Dendritic cell treated with granulocyte-macrophage colony-stimulating factor and Interleukin-4, amounts not matched to agents 40 ng/mL and 50 ng/mL, for 4 days (primary cell): Measurements from ENCODE around the gene AGBL5.

ENCODE experiments used
- H3K27ac Mint-ChIP-seq: one replicate; pipeline ENCODE4 v1.8.0; 2022; ENCODE audit warnings: mild to moderate bottlenecking, mixed read lengths
- H3K27me3 Mint-ChIP-seq: one replicate; pipeline ENCODE4 v1.8.0; 2022; ENCODE audit warnings: mild to moderate bottlenecking, mixed read lengths
- H3K36me3 Mint-ChIP-seq: one replicate; pipeline ENCODE4 v1.8.0; 2022; ENCODE audit warnings: low read depth, mixed read lengths
- H3K4me1 Mint-ChIP-seq: one replicate; pipeline ENCODE4 v1.8.0; 2022; ENCODE audit warnings: low read depth, mixed read lengths
- H3K4me3 Mint-ChIP-seq: one replicate; pipeline ENCODE4 v1.8.0; 2022; ENCODE audit warnings: mild to moderate bottlenecking, moderate library complexity, mixed read lengths
- H3K9me3 Mint-ChIP-seq: one replicate; pipeline ENCODE4 v1.8.0; 2022; ENCODE audit warnings: mixed read lengths
- intact Hi-C: fragments of 100-400 bp; cut with micrococcal nuclease; formaldehyde crosslinking; loops from one replicate; pipeline ENCODE4 v1.15.0; 2022

AGBL5 gene

DNA sequence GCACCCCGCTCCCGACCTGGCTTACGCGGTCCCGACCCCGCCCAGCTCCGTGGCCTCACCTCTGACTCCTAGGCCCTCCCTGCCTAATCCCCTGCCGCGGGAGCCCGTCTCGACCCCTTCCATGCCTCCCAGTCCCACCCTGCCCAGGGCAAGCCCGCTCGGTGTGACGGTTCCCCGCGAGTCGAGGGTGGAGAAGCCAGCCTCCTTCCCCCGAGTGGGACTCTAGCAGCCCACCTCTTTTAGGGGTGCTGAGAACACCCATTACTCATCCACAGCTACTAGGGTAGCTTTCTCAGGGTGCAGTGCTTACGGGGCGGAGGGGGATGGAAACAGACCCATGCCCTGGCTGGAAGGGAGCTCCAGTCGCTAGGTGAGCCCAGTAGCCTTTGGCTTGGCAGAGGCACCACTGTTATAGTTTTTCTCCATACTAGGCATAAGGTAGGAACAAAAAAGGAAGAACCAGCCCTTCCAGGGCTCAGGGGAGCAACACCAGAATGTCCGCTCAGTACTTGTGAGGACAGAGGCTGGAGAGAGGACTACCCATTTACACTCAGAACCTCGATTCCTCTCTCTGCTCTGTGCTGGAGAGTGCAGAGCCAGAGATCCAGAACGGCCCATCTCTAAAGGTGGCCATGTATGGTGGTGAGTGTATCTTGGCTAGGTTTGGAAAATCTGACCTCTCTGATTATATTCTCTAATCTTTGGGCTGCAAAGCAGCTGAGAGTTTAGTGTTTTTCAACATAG is 606 bp downstream of the AGBL5 start:
- Mint-ChIP-seq H3K4me3 (peak overlapping the region; percentile 91), H3K9me3 (no peaks in the 10 kb centered on the region)
- intact Hi-C loops = loop anchor here (1.0 to 2.0 kb wide), 2 partner anchors 20 to 29 kb away; partner anchors contain the start of gene TMEM214

DNA sequence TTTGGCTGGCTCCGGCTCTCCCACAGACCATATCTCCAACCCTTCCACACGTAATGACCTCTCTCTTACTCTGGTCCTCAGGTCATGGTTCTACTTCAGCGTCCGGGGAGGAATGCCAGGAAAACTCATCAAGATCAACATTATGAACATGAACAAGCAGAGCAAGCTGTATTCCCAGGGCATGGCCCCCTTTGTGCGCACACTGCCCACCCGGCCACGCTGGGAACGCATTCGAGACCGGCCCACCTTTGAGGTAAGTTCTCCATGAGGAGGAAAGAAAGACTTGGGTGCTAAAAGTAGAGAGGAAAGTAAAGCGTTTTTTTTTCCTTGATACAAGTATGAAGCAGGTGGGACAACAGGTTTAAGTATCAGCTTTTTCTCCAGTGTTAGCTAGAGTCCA is 1.9 kb downstream of the AGBL5 start:
- H3K4me1 Mint-ChIP-seq = peaks cover 27% of the 10 kb centered on the region
- no peaks in the 10 kb centered on the region for H3K9me3 Mint-ChIP-seq
- no peak overlapping the region for H3K4me3 Mint-ChIP-seq
- intact Hi-C loops = no loop called here
- H3K27me3 Mint-ChIP-seq = peaks cover 6% of the 10 kb centered on the region
- H3K27ac Mint-ChIP-seq = no peak overlapping the region
- peaks cover 65% of the 10 kb centered on the region for H3K36me3 Mint-ChIP-seq

More for the DNA sequence above, 606 bp downstream of the AGBL5 start:
- H3K27me3 Mint-ChIP-seq = peaks cover 6% of the 10 kb centered on the region
- H3K27ac Mint-ChIP-seq = peak overlapping the region; percentile 80
- peaks cover 53% of the 10 kb centered on the region for H3K36me3 Mint-ChIP-seq
- H3K4me1 Mint-ChIP-seq = peaks cover 27% of the 10 kb centered on the region

DNA sequence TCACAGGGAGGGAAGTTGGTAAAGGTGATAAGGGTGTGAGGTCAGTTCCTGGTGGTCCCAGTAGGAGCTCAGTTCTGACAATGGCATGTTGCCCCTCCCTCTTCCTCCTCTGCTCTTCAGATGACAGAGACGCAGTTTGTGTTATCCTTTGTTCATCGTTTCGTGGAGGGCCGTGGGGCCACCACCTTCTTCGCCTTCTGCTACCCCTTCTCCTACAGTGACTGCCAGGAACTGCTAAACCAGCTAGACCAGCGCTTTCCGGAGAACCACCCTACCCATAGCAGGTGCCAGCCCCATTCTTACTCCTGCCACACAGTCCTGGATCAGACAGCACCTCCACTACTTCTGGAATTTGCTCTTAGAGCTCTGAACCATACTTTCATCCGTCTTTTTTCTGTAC is 2.3 kb downstream of the AGBL5 start:
- Mint-ChIP-seq H3K27ac (no peak overlapping the region), H3K4me1 (peaks cover 27% of the 10 kb centered on the region), H3K9me3 (no peaks in the 10 kb centered on the region), H3K4me3 (no peak overlapping the region), H3K27me3 (peaks cover 4% of the 10 kb centered on the region), H3K36me3 (peaks cover 70% of the 10 kb centered on the region)
- intact Hi-C loops = no loop called here

DNA sequence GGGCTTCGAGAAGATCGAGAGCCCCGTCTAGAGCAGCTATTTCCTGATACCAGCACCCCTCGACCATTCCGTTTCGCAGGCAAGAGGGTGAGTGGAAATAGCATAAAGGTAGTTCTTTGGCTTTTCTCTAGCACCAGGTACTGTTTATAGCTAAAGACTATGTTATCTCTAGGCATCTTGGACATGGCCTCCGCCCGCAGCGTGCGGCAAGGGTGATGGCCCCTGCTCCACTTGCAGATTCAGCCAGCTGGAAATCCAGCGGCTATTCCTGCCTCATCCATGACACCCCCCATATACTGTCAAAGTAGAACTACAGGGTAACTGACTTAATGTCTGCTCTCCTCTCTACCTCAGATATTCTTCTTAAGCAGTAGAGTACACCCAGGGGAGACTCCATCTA is 3.3 kb downstream of the AGBL5 start:
- Mint-ChIP-seq H3K4me3 (no peak overlapping the region), H3K9me3 (no peaks in the 10 kb centered on the region)

DNA sequence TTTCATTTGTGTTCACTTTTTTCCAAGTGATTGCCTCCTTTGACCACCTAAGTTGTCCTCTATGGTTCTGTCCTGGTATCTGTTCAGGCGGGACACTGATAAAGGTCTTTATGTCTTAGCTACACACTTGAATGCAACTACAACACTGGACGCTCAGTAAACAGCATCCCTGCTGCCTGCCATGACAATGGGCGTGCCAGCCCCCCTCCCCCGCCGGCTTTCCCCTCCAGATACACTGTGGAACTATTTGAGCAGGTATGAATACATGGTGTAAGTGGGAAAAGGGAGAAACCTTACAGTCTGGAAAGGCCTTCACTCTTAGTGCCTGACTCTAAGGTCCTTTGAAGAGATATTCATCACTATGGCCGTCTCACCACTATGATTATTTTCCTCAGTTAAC is 5.7 kb downstream of the AGBL5 start:
- intact Hi-C loops = no loop called here
- no peaks in the 10 kb centered on the region for H3K9me3 Mint-ChIP-seq
- no peak overlapping the region for H3K27ac Mint-ChIP-seq
- peaks cover 73% of the 10 kb centered on the region for H3K36me3 Mint-ChIP-seq
- H3K4me1 Mint-ChIP-seq = peaks cover 21% of the 10 kb centered on the region
- H3K4me3 Mint-ChIP-seq = no peak overlapping the region
- no peaks in the 10 kb centered on the region for H3K27me3 Mint-ChIP-seq

More for the DNA sequence above, 3.3 kb downstream of the AGBL5 start:
- intact Hi-C loops = no loop called here
- peaks cover 26% of the 10 kb centered on the region for H3K4me1 Mint-ChIP-seq
- H3K36me3 Mint-ChIP-seq = peaks cover 79% of the 10 kb centered on the region
- H3K27ac Mint-ChIP-seq = no peak overlapping the region
- no peaks in the 10 kb centered on the region for H3K27me3 Mint-ChIP-seq

DNA sequence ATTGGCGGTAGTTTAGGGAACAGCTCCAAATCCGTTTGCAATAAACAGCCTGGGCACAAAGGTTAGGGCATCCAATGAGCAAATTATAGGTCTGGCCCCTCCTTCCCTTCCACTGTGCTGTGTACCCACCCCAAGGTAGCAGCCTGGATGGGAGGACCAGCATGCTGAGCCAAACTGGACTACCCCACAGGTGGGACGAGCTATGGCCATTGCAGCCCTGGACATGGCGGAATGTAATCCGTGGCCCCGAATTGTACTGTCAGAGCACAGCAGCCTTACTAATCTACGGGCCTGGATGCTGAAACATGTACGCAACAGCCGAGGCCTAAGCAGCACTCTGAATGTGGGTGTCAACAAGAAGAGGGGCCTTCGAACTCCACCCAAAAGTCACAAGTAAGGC is 6.7 kb downstream of the AGBL5 start:
- Mint-ChIP-seq H3K36me3 (peaks cover 82% of the 10 kb centered on the region), H3K27ac (no peak overlapping the region), H3K4me3 (no peak overlapping the region), H3K27me3 (no peaks in the 10 kb centered on the region), H3K4me1 (peaks cover 29% of the 10 kb centered on the region), H3K9me3 (no peaks in the 10 kb centered on the region)
- intact Hi-C loops = no loop called here

DNA sequence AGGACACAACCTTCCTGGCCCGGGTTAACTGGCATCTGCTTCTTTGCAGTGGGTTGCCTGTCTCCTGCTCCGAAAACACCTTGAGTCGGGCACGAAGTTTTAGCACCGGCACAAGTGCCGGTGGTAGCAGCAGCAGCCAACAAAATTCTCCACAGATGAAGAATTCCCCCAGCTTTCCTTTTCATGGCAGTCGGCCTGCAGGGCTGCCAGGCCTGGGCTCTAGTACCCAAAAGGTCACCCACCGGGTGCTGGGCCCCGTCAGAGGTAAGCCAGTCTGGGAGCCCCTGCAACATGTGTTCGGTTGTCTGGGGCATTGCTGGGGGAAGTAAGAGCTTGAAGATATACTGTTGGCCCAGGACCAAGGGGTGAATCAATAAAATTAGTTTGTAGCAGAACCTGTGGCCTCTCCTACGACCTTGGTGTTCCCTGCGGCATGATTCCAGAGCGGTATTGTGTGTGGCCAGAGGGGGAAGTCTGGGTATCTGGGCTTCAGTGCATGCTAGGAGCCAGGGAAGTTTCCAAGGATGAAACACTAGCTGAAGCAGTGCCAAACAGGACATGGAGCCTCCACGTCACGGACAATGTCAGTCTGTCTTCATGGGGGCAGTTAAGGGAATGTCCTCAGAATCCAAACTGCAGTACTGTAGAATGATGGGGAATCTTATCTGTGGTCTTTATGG is 7.8 kb downstream of the AGBL5 start:
- peaks cover 80% of the 10 kb centered on the region for H3K36me3 Mint-ChIP-seq
- intact Hi-C loops = no loop called here
- no peaks in the 10 kb centered on the region for H3K9me3 Mint-ChIP-seq
- peaks cover 38% of the 10 kb centered on the region for H3K4me1 Mint-ChIP-seq
- H3K4me3 Mint-ChIP-seq = no peak overlapping the region
- no peaks in the 10 kb centered on the region for H3K27me3 Mint-ChIP-seq
- no peak overlapping the region for H3K27ac Mint-ChIP-seq

DNA sequence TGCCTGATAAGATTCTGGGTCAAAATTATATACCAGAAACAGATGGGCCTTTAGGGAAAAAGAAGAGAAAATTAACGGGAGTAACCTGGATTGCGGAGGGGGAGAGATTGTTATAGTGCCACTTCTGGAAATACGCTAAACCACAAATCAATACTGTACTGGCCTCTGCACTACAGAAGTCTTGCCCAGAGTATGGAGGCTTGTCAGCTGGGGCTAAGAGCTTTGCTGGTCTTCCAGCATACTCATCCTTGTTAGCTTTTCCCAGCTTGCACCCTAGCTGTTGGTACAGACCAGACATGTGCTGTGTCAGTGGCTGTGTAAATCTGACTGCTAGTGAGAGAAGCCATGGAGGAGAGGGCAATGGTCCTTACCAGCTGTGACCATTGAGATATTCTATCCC is 8.9 kb downstream of the AGBL5 start:
- H3K9me3 Mint-ChIP-seq = no peaks in the 10 kb centered on the region
- H3K4me3 Mint-ChIP-seq = no peak overlapping the region
- peaks cover 39% of the 10 kb centered on the region for H3K4me1 Mint-ChIP-seq
- no peaks in the 10 kb centered on the region for H3K27me3 Mint-ChIP-seq
- H3K27ac Mint-ChIP-seq = no peak overlapping the region
- intact Hi-C loops = no loop called here
- H3K36me3 Mint-ChIP-seq = peaks cover 80% of the 10 kb centered on the region

DNA sequence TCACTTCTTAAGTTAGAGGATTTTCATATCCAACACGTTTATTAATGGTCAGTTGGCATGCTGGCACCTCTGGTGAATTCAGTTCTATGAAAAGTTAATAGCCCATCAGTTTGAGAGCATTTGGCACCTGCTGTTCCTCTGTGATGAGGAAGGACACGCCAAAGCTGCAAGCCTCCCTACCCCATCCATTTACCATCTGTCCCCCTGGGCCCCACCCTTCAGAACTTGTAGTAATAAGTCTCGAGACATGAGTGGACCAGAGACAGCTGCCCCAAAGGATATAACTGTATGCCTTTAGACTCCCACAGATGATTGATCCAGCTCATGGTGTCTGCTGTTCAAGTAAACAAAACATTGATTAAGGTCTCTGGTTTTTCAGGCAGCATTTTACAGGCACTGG is 13.7 kb downstream of the AGBL5 start:
- no peaks in the 10 kb centered on the region for H3K27me3 Mint-ChIP-seq
- H3K36me3 Mint-ChIP-seq = peaks cover 81% of the 10 kb centered on the region
- H3K4me1 Mint-ChIP-seq = peaks cover 53% of the 10 kb centered on the region
- H3K27ac Mint-ChIP-seq = no peak overlapping the region
- no peak overlapping the region for H3K4me3 Mint-ChIP-seq
- H3K9me3 Mint-ChIP-seq = no peaks in the 10 kb centered on the region
- intact Hi-C loops = no loop called here

DNA sequence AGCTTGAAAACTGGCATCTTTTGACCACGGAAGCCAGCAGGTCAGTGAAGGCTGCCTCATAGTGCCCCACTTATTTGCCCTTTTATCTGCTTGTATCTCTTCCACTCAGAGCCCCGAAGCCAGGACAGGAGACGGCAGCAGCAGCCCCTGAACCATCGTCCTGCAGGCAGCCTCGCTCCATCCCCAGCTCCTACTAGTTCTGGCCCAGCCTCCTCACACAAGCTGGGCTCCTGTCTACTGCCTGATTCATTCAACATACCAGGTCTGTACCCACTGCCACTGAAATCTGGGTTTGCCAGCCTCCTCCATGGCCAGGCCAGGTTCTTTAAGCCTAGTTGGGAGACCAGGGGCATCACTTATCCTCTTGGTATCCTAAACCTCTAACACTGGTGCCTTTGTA is 15.9 kb downstream of the AGBL5 start:
- H3K27me3 Mint-ChIP-seq = no peaks in the 10 kb centered on the region
- H3K9me3 Mint-ChIP-seq = no peaks in the 10 kb centered on the region
- intact Hi-C loops = no loop called here
- no peak overlapping the region for H3K27ac Mint-ChIP-seq
- peaks cover 81% of the 10 kb centered on the region for H3K36me3 Mint-ChIP-seq
- H3K4me1 Mint-ChIP-seq = peaks cover 53% of the 10 kb centered on the region
- no peak overlapping the region for H3K4me3 Mint-ChIP-seq

DNA sequence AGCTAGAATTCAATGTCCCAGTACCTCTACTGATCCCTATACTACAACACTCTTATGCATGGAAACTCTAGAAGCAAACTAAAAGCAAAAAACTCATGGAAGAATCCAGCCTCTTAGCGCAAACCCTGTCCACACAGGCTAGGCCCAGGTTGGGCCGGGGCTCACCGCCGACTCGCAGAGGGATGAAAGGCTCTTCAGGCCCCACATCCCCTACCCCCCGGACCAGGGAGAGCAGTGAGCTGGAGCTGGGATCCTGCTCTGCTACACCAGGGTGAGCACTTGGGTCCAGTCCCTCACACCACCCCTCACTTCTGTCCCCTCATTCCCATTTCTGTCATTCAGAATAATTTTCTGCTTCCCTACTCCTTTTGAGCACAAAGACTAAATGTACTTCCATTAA is 18.0 kb downstream of the AGBL5 start:
- peaks cover 63% of the 10 kb centered on the region for H3K36me3 Mint-ChIP-seq
- no peaks in the 10 kb centered on the region for H3K9me3 Mint-ChIP-seq
- H3K4me3 Mint-ChIP-seq = no peak overlapping the region
- H3K27ac Mint-ChIP-seq = no peak overlapping the region
- H3K4me1 Mint-ChIP-seq = peaks cover 52% of the 10 kb centered on the region
- H3K27me3 Mint-ChIP-seq = no peaks in the 10 kb centered on the region
- intact Hi-C loops = no loop called here

DNA sequence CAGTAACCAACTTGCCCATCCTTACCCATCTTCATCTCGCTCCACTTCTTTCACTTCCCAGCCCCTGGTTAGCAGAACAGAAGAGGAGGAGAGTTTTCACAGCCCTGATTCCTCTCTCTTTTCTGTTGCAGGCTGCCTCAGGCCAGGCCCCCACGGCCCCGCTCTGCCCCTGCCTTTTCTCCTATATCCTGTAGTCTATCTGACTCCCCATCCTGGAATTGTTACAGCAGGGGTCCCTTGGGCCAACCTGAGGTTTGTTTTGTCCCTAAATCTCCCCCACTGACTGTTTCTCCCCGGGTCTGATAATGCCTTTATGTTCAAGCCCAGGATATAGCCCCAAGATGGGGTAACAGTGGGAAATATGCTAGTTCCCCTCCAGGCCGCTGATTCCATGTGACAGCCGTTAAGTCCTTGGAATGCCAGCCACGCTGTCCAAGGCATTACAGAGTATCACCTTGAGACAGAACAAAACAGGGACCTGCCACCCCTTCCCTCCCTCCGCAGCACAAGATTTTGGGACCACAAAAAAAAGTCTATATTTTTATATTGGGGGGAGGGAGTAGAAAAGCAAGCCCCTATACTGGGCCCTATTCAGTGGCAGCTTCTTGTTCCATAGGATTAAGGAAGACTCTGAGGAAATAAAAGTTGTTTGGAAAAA is 18.6 kb downstream of the AGBL5 start:
- peaks cover 59% of the 10 kb centered on the region for H3K4me1 Mint-ChIP-seq
- no peaks in the 10 kb centered on the region for H3K27me3 Mint-ChIP-seq
- H3K4me3 Mint-ChIP-seq = peak overlapping the region; percentile 91
- no peaks in the 10 kb centered on the region for H3K9me3 Mint-ChIP-seq
- H3K36me3 Mint-ChIP-seq = peaks cover 56% of the 10 kb centered on the region
- peak overlapping the region; percentile 45 for H3K27ac Mint-ChIP-seq
- intact Hi-C loops = loop anchor here (5.0 kb wide), 1 partner anchor 38 kb away; the partner anchor contains the start of gene TMEM214

DNA sequence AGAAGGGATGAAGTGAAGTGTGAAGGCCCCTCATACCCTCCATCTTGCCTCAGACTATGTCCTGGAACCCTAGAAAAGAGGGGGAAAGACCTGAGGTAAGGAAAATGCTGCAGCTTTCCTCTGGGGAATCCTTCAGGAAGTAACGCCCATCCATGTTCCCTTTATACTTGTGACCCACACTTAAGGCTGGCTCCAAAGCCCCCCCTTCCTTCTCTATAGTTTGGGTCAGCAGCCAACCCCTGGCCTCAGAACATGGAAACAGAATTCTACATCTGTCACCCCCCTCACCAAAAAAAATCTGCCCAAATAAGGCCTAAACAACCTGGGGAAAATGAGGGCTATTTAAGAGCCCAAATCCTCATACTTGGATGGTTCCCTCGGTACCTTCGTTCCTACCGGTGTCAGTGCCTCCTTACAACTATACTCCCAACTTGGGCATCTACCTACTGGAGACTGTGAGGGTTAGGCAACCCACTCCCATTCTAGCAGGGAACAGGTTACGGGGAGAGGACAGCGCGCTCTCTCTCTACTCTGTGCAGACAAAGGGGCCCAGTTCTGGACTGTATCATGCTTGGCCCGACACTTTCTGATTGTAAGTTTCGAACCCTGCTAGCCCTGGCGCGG is 19.3 kb downstream of the AGBL5 start:
- intact Hi-C loops = loop anchor here (1.0 to 5.0 kb wide), 2 partner anchors 11 to 38 kb away; partner anchors contain the start of gene TMEM214
- Mint-ChIP-seq H3K36me3 (peaks cover 49% of the 10 kb centered on the region), H3K27ac (peak overlapping the region; percentile 86), H3K27me3 (no peaks in the 10 kb centered on the region), H3K4me3 (peak overlapping the region; percentile 91), H3K9me3 (no peaks in the 10 kb centered on the region), H3K4me1 (peaks cover 64% of the 10 kb centered on the region)
